ENCODE data around the gene FAM222B.

GRCh38 chr17:28891201-28891600 lies 48.6 kb upstream of the FAM222B start:
- TF ChIP-seq CTCF (IDR thresholded peaks at IDR 0.05) (no peak), EZH2 (IDR thresholded peaks at IDR 0.05; ENCODE audit: borderline replicate concordance, insufficient read depth, low read depth, low read length, poor library complexity, severe bottlenecking) (no peak)
